Activated naive CD4-positive, alpha-beta T cell treated with anti-CD3 and anti-CD28 coated beads, Interleukin-2, amount 10 ng/mL, durations not matched to agents 5 hours and 36 hours (primary cell): ENCODE results near the gene MIS18A. TPM values are rescaled to one million over a fixed set of nuclear protein-coding genes. Genes with fewer than 3 reads are reported as not detected.

Experiments used
- total RNA-seq, 2 experiments: library from RNA; stranded (reverse); gene quantifications; one replicate each; pipeline ENCODE4 v1.2.3, GENCODE V29; 2021

Gene MIS18A
- 10 to 100 TPM; 14.0 to 17.9 TPM for total RNA-seq

GRCh38 chr21:32278518-32279376, at the start of gene MIS18A:
MIS18A (minus strand) TSS chr21:32279049; CDS start chr21:32279014, 35 bp downstream.

GRCh38 chr21:32298658-32299081, 19.8 kb upstream of the MIS18A start, which contains the start of gene MRAP:
MRAP (plus strand) TSS chr21:32298855; CDS start chr21:32298972, 117 bp downstream.

Other genes with a start within 250 kb of the MIS18A start
- gene MRAP, start 19.8 kb upstream of the MIS18A start, total RNA-seq, result not detected
- 10 to 100 TPM; 14.2 to 14.4 TPM for gene URB1, start 114.0 kb upstream of the MIS18A start, total RNA-seq
- 1 to 10 TPM; 2.5 to 3.1 TPM for gene EVA1C, start 133.7 kb upstream of the MIS18A start, total RNA-seq